Kidney epithelial cell (primary cell): ENCODE results near the gene LILRA6. TPM values are rescaled to one million over a fixed set of nuclear protein-coding genes. Genes with fewer than 3 reads are reported as not detected.
A peak's percentile ranks its signal among the peaks of the same experiment; 100 is the strongest.
"Not testable (repeated sequence)": the region's sequence is repeated elsewhere in the genome, so short reads cannot be mapped to it uniquely, and the experiment has no call there.

Source experiments
- DNase-seq: peaks from one replicate; pipeline ENCODE4 v3.0.0-alpha.2; 2010; ENCODE audit warnings: low read depth
- H3K27me3 ChIP-seq: 2 replicates; pipeline ENCODE4 v1.6.0; 2011; ENCODE audit warnings: low read length; ENCODE audit not compliant: control insufficient read depth, insufficient read depth
- H3K36me3 ChIP-seq: 2 replicates; pipeline ENCODE4 v1.5.1; 2011; ENCODE audit warnings: low read length; ENCODE audit not compliant: control insufficient read depth, insufficient read depth
- H3K4me3 ChIP-seq: 2 replicates; pipeline ENCODE4 v1.5.1; 2011; ENCODE audit warnings: low read depth, mild to moderate bottlenecking, control low read depth, low read length
- total RNA-seq: library from RNA; depleted of rRNA; stranded (reverse); fragments of >200 nt; gene quantifications from 2 replicates; pipeline ENCODE4 v1.2.3, GENCODE V29; 2015
- TF ChIP-seq, protein P1 (sequence below): IDR thresholded peaks from 2 replicates; pipeline ENCODE4 v1.5.1; 2011; ENCODE audit warnings: mild to moderate bottlenecking, moderate library complexity, low read length, control low read depth, inconsistent platforms; ENCODE audit not compliant: insufficient read depth, poor library complexity, severe bottlenecking

The LILRA6 gene
- total RNA-seq, 1 donor from 2014 or later = not detected

DNA sequence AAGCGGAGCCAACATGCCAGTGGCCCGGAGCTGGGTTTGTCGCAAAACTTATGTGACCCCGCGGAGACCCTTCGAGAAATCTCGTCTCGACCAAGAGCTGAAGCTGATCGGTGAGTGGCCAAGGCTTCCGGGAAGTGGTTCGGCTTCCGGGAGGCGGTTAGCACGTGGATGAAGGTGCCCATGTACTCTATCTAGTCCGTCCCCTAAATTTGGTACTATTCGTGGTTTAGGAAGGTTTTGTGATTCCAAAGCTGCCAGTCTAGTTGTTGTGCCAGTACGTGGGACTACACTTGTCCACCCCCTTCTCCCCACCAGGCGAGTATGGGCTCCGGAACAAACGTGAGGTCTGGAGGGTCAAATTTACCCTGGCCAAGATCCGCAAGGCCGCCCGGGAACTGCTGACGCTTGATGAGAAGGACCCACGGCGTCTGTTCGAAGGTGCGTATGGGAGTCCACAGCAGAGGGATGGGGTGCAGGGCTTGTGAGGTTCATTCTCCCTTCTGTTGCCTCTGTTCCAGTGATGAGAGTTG is 41.4 kb downstream of the LILRA6 start:
- Histone ChIP-seq H3K4me3 (peak overlapping the region; percentile 66), H3K36me3 (peaks cover 3% of the 10 kb centered on the region), H3K27me3 (no peaks in the 10 kb centered on the region)
- DNase-seq = no peak
- TF ChIP-seq, protein P1, sequence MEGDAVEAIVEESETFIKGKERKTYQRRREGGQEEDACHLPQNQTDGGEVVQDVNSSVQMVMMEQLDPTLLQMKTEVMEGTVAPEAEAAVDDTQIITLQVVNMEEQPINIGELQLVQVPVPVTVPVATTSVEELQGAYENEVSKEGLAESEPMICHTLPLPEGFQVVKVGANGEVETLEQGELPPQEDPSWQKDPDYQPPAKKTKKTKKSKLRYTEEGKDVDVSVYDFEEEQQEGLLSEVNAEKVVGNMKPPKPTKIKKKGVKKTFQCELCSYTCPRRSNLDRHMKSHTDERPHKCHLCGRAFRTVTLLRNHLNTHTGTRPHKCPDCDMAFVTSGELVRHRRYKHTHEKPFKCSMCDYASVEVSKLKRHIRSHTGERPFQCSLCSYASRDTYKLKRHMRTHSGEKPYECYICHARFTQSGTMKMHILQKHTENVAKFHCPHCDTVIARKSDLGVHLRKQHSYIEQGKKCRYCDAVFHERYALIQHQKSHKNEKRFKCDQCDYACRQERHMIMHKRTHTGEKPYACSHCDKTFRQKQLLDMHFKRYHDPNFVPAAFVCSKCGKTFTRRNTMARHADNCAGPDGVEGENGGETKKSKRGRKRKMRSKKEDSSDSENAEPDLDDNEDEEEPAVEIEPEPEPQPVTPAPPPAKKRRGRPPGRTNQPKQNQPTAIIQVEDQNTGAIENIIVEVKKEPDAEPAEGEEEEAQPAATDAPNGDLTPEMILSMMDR = no peak

DNA sequence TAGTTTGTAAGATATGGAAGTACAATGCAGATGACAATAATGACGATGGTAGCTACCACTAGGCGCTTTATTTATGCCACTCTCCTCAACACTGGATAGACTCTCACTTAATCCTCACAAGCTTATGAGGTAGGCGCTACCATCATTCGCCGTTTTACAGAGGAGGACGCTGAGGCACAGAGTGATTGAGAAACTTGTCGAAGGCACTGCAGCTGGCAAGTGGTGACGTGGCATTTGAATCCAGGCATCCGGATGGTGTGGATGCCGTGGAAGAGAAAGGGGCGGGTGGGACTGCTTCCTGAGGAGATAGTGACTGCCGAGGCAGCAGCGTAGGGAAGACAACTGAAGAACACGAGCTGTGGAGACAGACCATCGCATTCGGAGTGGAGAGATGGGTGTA is 43.2 kb downstream of the LILRA6 start:
- no peaks in the 10 kb centered on the region for H3K27me3 ChIP-seq
- peaks cover 3% of the 10 kb centered on the region for H3K36me3 ChIP-seq
- TF ChIP-seq, protein P1 = no peak
- no peak for DNase-seq
- no peak overlapping the region for H3K4me3 ChIP-seq

DNA sequence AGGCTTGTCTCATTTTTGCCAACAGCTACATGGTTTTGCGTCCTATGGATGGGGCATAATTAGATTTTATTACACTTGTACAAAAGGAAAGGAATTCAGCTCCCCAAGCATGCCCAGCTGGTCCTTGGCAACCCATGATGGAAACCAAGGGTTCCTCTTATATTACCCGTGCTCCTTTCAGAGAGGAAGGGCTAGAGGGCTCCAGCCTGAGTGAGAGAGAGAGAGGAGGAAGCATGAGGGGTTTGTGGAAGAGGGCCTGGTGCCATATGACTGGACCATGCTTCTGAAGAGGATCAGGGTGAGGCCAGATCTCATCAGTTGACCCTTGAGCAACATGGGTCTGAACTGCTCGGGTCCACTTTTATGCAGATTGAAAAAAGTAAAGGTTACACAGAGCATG is 45.5 kb downstream of the LILRA6 start:
- Histone ChIP-seq H3K27me3 (no peaks in the 10 kb centered on the region), H3K36me3 (no peaks in the 10 kb centered on the region), H3K4me3 (no peak overlapping the region)
- TF ChIP-seq, protein P1 = no peak
- DNase-seq = no peak

DNA sequence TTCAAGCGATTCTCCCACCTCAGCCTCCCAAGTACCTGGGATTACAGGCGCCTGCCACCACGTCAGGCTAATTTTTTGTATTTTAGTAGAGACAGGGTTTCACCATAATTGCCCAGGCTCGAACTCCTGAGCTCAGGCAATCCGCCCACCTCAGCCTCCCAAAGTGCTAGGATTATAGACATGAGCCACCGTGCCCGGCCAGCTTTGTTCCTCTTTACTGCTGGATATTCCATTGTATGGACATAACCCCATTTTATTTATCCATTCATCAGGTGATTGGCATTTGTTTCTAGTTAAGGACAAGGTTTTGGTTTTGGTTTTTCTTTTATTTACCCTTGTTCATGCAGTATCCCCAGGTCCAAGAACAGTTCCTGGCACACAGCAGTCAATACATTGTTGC is 46.1 kb downstream of the LILRA6 start:
- Histone ChIP-seq H3K27me3 (no peaks in the 10 kb centered on the region), H3K36me3 (no peaks in the 10 kb centered on the region), H3K4me3 (no peak overlapping the region)
- no peak for DNase-seq
- TF ChIP-seq, protein P1 = no peak

DNA sequence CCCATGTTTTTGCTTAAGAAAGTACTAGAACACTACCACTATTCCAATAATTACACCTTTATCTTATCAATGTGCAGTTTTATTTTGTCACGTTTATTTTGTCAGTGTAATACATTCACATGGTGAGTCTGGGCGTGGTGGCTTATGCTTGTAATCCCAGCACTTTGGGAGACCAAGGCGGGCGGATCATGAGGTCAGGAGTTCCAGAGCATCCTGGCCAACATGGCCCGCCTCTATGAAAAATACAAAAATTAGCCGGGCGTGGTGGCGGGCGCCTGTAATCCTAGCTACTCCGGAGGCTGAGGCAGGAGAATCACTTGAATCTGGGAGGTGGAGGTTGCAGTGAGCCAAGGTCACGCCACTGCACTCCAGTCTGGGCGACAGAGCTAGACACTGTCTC is 48.1 kb downstream of the LILRA6 start:
- DNase-seq, H3K36me3 ChIP-seq, H3K27me3 ChIP-seq, H3K4me3 ChIP-seq: not testable (repeated sequence)

DNA sequence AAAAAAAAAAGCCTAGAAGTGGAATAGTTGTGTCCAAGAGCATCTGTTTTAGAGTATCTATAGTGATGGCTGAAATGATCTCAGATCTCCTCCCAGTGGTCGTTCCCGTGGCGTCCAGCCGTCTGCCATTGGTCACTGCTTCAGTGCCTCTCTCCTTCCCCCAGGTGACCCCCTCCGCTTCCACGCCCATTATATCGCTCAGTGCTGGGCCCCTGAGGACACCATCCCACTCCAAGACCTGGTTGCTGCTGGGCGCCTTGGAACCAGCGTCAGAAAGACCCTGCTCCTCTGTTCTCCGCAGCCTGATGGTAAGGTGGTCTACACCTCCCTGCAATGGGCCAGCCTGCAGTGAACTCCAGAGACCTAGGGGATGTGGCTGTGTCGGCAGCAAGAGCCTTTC is 49.6 kb downstream of the LILRA6 start:
- TF ChIP-seq, protein P1 = no peak
- H3K27me3 ChIP-seq = no peaks in the 10 kb centered on the region
- no peaks in the 10 kb centered on the region for H3K36me3 ChIP-seq
- DNase-seq = no peak
- H3K4me3 ChIP-seq = no peak overlapping the region
